K562 (cell line): ENCODE results near the gene DUSP28. TPM values are rescaled to one million over a fixed set of nuclear protein-coding genes. Genes with fewer than 3 reads are reported as not detected.
A peak's percentile ranks its signal among the peaks of the same experiment; 100 is the strongest.

Source experiments
- BRF2 ChIP-seq: IDR thresholded peaks from 3 replicates; pipeline ENCODE4 v1.6.1; 2011; ENCODE audit warnings: borderline replicate concordance, mild to moderate bottlenecking; ENCODE audit not compliant: insufficient read length, insufficient read depth
- CBFA2T3 ChIP-seq: fragments of 450-650 bp; IDR thresholded peaks from 2 replicates; pipeline ENCODE4 v1.6.1; 2017
- CEBPB ChIP-seq: fragments of 450-650 bp; IDR thresholded peaks from 2 replicates; pipeline ENCODE4 v1.6.1; 2016; ENCODE audit warnings: missing genetic modification characterization, missing compliant biosample characterization
- CHCHD3 ChIP-seq: fragments of 250-450 bp; sonication (Bioruptor Pico); IDR thresholded peaks from 2 replicates; pipeline ENCODE4 v2.1.2; 2022; ENCODE audit warnings: mild to moderate bottlenecking
- CREBBP ChIP-seq: IDR thresholded peaks from one replicate; pipeline ENCODE4 v1.6.1; 2012; ENCODE audit warnings: low read depth, mild to moderate bottlenecking, control low read depth, inconsistent platforms, low read length
- HIVEP1 ChIP-seq: fragments of 250-450 bp; sonication (Bioruptor Pico); IDR thresholded peaks from 2 replicates; pipeline ENCODE4 v1.4.0; 2020; ENCODE audit warnings: mild to moderate bottlenecking
- MBD2 ChIP-seq: sonication (generic); IDR thresholded peaks from 2 replicates; pipeline ENCODE4 v1.6.1; 2016; ENCODE audit warnings: low read depth, borderline replicate concordance
- MECOM ChIP-seq: fragments of 250-450 bp; sonication (Bioruptor Pico); IDR thresholded peaks from 2 replicates; pipeline ENCODE4 v1.8.0; 2022; ENCODE audit warnings: inconsistent platforms
- NFIC ChIP-seq: fragments of 450-650 bp; IDR thresholded peaks from 2 replicates; pipeline ENCODE4 v1.6.1; 2017; ENCODE audit warnings: mild to moderate bottlenecking, inconsistent platforms
- PBX2 ChIP-seq, 2 experiments: IDR thresholded peaks in 1 of 2; conservative IDR thresholded peaks in 1 of 2; 2 replicates each; pipeline ENCODE4 v1.6.1; 2016; ENCODE audit warnings: low read depth in 2 of 2, mild to moderate bottlenecking in 1 of 2, missing compliant biosample characterization in 1 of 2, missing genetic modification characterization in 1 of 2, moderate library complexity in 1 of 2
- POLR3G ChIP-seq: IDR thresholded peaks from 2 replicates; pipeline ENCODE4 v1.6.1; 2011; ENCODE audit not compliant: insufficient read length, insufficient replicate concordance; ENCODE audit errors: extremely low read depth
- RBM15 ChIP-seq: fragments of 200-400 bp; formaldehyde crosslinking; IDR thresholded peaks from 2 replicates; pipeline ENCODE4 v1.6.1; 2018; ENCODE audit warnings: mild to moderate bottlenecking, low read length, moderate library complexity; ENCODE audit not compliant: insufficient read depth
- ZBTB2 ChIP-seq: fragments of 450-650 bp; IDR thresholded peaks from 2 replicates; pipeline ENCODE4 v1.6.1; 2016; ENCODE audit warnings: antibody characterized with exemption
- ZEB2 ChIP-seq: fragments of 450-650 bp; IDR thresholded peaks from 2 replicates; pipeline ENCODE4 v1.6.1; 2016
- ZNF224 ChIP-seq: sonication (generic); formaldehyde crosslinking; IDR thresholded peaks from 2 replicates; pipeline ENCODE4 v1.8.0; 2022; ENCODE audit warnings: mild to moderate bottlenecking, missing genetic modification reagents
- ZNF644 ChIP-seq: fragments of 200-800 bp; sonication (Bioruptor generic); IDR thresholded peaks from 2 replicates; pipeline ENCODE4 v1.6.1; 2016; ENCODE audit warnings: low read depth, missing genetic modification characterization, missing compliant biosample characterization
- polyA plus RNA-seq, 8 experiments: library from polyadenylated mRNA; depleted of rRNA in 4 of 8; stranded (reverse) in 5 of 8; unstranded in 3 of 8; fragments of >200 nt; fragmentation: Nextera tagmentation in 2 of 8; fragmentation: Illumina TruSeq in 1 of 8; extraction: Ambion mirVana in 2 of 8; extraction: Trizol in 1 of 8; gene quantifications; 2 replicates each; pipeline versions ENCODE4 v1.2.1 to v1.2.3, GENCODE V29; 2011 to 2014; ENCODE audit warnings: inconsistent platforms in 1 of 8, missing spikeins in 1 of 8
- total RNA-seq, 7 experiments: library from RNA; depleted of rRNA in 6 of 7; stranded (reverse); fragments of >200 nt in 6 of 7; fragmentation: Illumina TruSeq in 2 of 7; extraction: Trizol in 2 of 7; gene quantifications; 2 replicates each; pipeline versions ENCODE4 v1.2.1 to v1.2.3, GENCODE V29; 2011 to 2021; ENCODE audit warnings: low replicate concordance in 1 of 7
- TF ChIP-seq, protein P1 (sequence below), 2 experiments: fragments of 450-650 bp in 1 of 2; IDR thresholded peaks; 2 replicates each; pipeline ENCODE4 v1.6.1; 2011 to 2017; ENCODE audit warnings: low read depth in 2 of 2, antibody characterized with exemption in 1 of 2, borderline replicate concordance in 1 of 2, low read length in 1 of 2, mild to moderate bottlenecking in 1 of 2, mixed read lengths in 1 of 2; ENCODE audit not compliant: control insufficient read depth in 1 of 2
- TF ChIP-seq, protein P2 (sequence below): fragments of 450-650 bp; formaldehyde crosslinking; IDR thresholded peaks from 2 replicates; pipeline ENCODE4 v1.4.0; 2020; ENCODE audit warnings: mild to moderate bottlenecking, moderate library complexity

Gene DUSP28
- total and polyA plus RNA-seq, 9 of the 15 experiments (the other 6 are each of a cell fraction or from before 2014, with no cell fraction given), result 2.8 to 8.1 (median 4.2) TPM

GRCh38 chr2:240604291-240604938 lies 44.3 kb downstream of the DUSP28 start (continued):
- TF ChIP-seq, protein P1, sequence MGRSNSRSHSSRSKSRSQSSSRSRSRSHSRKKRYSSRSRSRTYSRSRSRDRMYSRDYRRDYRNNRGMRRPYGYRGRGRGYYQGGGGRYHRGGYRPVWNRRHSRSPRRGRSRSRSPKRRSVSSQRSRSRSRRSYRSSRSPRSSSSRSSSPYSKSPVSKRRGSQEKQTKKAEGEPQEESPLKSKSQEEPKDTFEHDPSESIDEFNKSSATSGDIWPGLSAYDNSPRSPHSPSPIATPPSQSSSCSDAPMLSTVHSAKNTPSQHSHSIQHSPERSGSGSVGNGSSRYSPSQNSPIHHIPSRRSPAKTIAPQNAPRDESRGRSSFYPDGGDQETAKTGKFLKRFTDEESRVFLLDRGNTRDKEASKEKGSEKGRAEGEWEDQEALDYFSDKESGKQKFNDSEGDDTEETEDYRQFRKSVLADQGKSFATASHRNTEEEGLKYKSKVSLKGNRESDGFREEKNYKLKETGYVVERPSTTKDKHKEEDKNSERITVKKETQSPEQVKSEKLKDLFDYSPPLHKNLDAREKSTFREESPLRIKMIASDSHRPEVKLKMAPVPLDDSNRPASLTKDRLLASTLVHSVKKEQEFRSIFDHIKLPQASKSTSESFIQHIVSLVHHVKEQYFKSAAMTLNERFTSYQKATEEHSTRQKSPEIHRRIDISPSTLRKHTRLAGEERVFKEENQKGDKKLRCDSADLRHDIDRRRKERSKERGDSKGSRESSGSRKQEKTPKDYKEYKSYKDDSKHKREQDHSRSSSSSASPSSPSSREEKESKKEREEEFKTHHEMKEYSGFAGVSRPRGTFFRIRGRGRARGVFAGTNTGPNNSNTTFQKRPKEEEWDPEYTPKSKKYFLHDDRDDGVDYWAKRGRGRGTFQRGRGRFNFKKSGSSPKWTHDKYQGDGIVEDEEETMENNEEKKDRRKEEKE (IDR thresholded peaks at IDR 0.05; ENCODE audit: borderline replicate concordance in 1 of 2, control insufficient read depth in 1 of 2, low read depth in 2 of 2, low read length in 1 of 2), result no peak
- TF ChIP-seq CBFA2T3 (no peak), POLR3G (no peak), ZNF644 (tag) (no peak), ZNF224 (no peak), CREBBP (no peak), NFIC (peak; percentile 100), MBD2 (no peak), ZEB2 (no peak), CEBPB (tag) (no peak), MECOM (no peak), BRF2 (no peak), HIVEP1 (CRISPR knock-in tag) (no peak), ZBTB2 (no peak), RBM15 (no peak), PBX2 (CRISPR knock-in tag; IDR thresholded peaks at IDR 0.05; ENCODE audit: low read depth) (peak; percentile 43; the same call in 1 of the 2 replicates), PBX2 (tag; conservative IDR thresholded peaks at IDR 0.05; ENCODE audit: low read depth) (peak; percentile 69), CHCHD3 (CRISPR knock-in tag) (no peak)
- TF ChIP-seq, protein P2, sequence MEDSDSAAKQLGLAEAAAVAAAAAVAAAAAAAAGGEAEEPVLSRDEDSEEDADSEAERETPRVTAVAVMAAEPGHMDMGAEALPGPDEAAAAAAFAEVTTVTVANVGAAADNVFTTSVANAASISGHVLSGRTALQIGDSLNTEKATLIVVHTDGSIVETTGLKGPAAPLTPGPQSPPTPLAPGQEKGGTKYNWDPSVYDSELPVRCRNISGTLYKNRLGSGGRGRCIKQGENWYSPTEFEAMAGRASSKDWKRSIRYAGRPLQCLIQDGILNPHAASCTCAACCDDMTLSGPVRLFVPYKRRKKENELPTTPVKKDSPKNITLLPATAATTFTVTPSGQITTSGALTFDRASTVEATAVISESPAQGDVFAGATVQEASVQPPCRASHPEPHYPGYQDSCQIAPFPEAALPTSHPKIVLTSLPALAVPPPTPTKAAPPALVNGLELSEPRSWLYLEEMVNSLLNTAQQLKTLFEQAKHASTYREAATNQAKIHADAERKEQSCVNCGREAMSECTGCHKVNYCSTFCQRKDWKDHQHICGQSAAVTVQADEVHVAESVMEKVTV (CRISPR knock-in tag), result 0 out of 2 replicates have a peak, but pooled peaks have one; percentile 10
